Mesendoderm (in vitro differentiated cells): ENCODE measurements around the gene NRF1.
"Not testable (repeated sequence)": the region's sequence is repeated elsewhere in the genome, so short reads cannot be mapped to it uniquely, and the experiment has no call there.

Experiments used
- DNase-seq: peaks from one replicate; pipeline ENCODE4 v3.0.0; 2013
- H2AK5ac ChIP-seq: 2 replicates; pipeline ENCODE4 v1.6.1; 2013; ENCODE audit warnings: low read length, inconsistent platforms
- H2BK120ac ChIP-seq: 2 replicates; pipeline ENCODE4 v1.6.1; 2013; ENCODE audit warnings: low read depth, mild to moderate bottlenecking, low read length, moderate library complexity, mixed read lengths
- H2BK15ac ChIP-seq: replicated peaks from 2 replicates; pipeline ENCODE4 v1.6.1; 2013; ENCODE audit warnings: low read depth, mild to moderate bottlenecking, moderate library complexity
- H2BK5ac ChIP-seq: 2 replicates; pipeline ENCODE4 v1.6.1; 2013; ENCODE audit warnings: low read length, inconsistent platforms
- H3K18ac ChIP-seq: 2 replicates; pipeline ENCODE4 v1.6.1; 2013; ENCODE audit warnings: mild to moderate bottlenecking, low read length, mixed read lengths
- H3K23ac ChIP-seq: one replicate; pipeline ENCODE4 v1.6.1; 2013; ENCODE audit warnings: low read length
- H3K27ac ChIP-seq: 2 replicates; pipeline ENCODE4 v1.5.1; 2013; ENCODE audit warnings: low read depth, mild to moderate bottlenecking, inconsistent platforms, low read length, moderate library complexity
- H3K27me3 ChIP-seq: 2 replicates; pipeline ENCODE4 v1.6.1; 2013; ENCODE audit warnings: low read length, control low read depth, mild to moderate bottlenecking, inconsistent platforms; ENCODE audit not compliant: insufficient read depth, poor library complexity
- H3K36me3 ChIP-seq: 2 replicates; pipeline ENCODE4 v1.6.1; 2013; ENCODE audit warnings: low read length, inconsistent platforms; ENCODE audit not compliant: control insufficient read depth, insufficient read depth
- H3K4ac ChIP-seq: one replicate; pipeline ENCODE4 v1.6.1; 2013; ENCODE audit warnings: low read depth, mild to moderate bottlenecking, low read length, moderate library complexity
- H3K4me1 ChIP-seq: 2 replicates; pipeline ENCODE4 v1.6.1; 2013; ENCODE audit warnings: low read depth, low read length, inconsistent platforms; ENCODE audit not compliant: control insufficient read depth
- H3K4me2 ChIP-seq: 2 replicates; pipeline ENCODE4 v1.6.1; 2013; ENCODE audit warnings: low read length
- H3K4me3 ChIP-seq: 2 replicates; pipeline ENCODE4 v1.5.1; 2013; ENCODE audit warnings: mild to moderate bottlenecking, low read length
- H3K56ac ChIP-seq: one replicate; pipeline ENCODE4 v1.6.1; 2013; ENCODE audit warnings: low read length
- H3K79me1 ChIP-seq: 2 replicates; pipeline ENCODE4 v1.6.1; 2013; ENCODE audit warnings: low read length, inconsistent platforms
- H3K79me2 ChIP-seq: 2 replicates; pipeline ENCODE4 v1.6.1; 2013; ENCODE audit warnings: mild to moderate bottlenecking, low read length; ENCODE audit not compliant: control insufficient read depth, insufficient read depth
- H3K9ac ChIP-seq: 2 replicates; pipeline ENCODE4 v1.6.1; 2013; ENCODE audit warnings: low read length, inconsistent platforms
- H4K5ac ChIP-seq: one replicate; pipeline ENCODE4 v1.6.1; 2013; ENCODE audit warnings: low read length
- H4K8ac ChIP-seq: one replicate; pipeline ENCODE4 v1.6.1; 2013; ENCODE audit warnings: low read depth, mild to moderate bottlenecking, control low read depth, low read length, moderate library complexity
- WGBS: extraction: QIAGEN DNeasy Blood & Tissue Kit; methylation state at CpG from one replicate; pipeline ENCODE4 v1.1.7; 2013; ENCODE audit warnings: low lambda C conversion rate, missing lambda C conversion rate; ENCODE audit not compliant: insufficient coverage; ENCODE audit errors: extremely low coverage; 5-methylcytosine and 5-hydroxymethylcytosine counted together

NRF1 gene

GRCh38 chr7:129630341-129630740 lies 18.8 kb downstream of the NRF1 start:
- no peak overlapping the region for H3K18ac ChIP-seq
- H2BK5ac ChIP-seq, result no peak overlapping the region
- H2BK120ac ChIP-seq, result no peak overlapping the region
- no peak overlapping the region for H3K4me2 ChIP-seq
- H3K79me2 ChIP-seq, result peaks cover 16% of the 10 kb centered on the region
- no peak overlapping the region for H3K4me3 ChIP-seq
- no peak overlapping the region for H3K9ac ChIP-seq
- no peaks in the 10 kb centered on the region for H3K4me1 ChIP-seq
- no peaks in the 10 kb centered on the region for H3K36me3 ChIP-seq
- H3K4ac ChIP-seq, result no peak overlapping the region
- no peak overlapping the region for H3K23ac ChIP-seq
- WGBS, result no CpG with 5 or more reads among the region's 2 CpGs
- no peak overlapping the region for H3K56ac ChIP-seq
- DNase-seq, result no peak
- no peak overlapping the region for H2BK15ac ChIP-seq
- H4K8ac ChIP-seq, result no peak overlapping the region
- no peak overlapping the region for H2AK5ac ChIP-seq
- no peak overlapping the region for H4K5ac ChIP-seq
- no peaks in the 10 kb centered on the region for H3K27me3 ChIP-seq
- no peak overlapping the region for H3K27ac ChIP-seq
- H3K79me1 ChIP-seq, result peaks cover 6% of the 10 kb centered on the region

- Histone ChIP-seq H3K27me3 (no peaks in the 10 kb centered on the region), H3K18ac (no peak overlapping the region), H3K79me2 (peaks cover 22% of the 10 kb centered on the region), H3K4me3 (no peak overlapping the region), H2BK5ac (no peak overlapping the region), H3K23ac (no peak overlapping the region), H2BK15ac (no peak overlapping the region), H4K8ac (no peak overlapping the region), H3K9ac (no peak overlapping the region), H2AK5ac (no peak overlapping the region), H3K56ac (no peak overlapping the region), H3K4ac (no peak overlapping the region), H3K36me3 (no peaks in the 10 kb centered on the region), H2BK120ac (no peak overlapping the region), H3K4me2 (no peak overlapping the region), H3K27ac (no peak overlapping the region), H3K79me1 (peaks cover 11% of the 10 kb centered on the region), H3K4me1 (no peaks in the 10 kb centered on the region), H4K5ac (no peak overlapping the region)
- DNase-seq, result no peak
- no CpG with 5 or more reads among the region's 2 CpGs for WGBS
Measured at GRCh38 chr7:129634361-129635034, 23.0 kb downstream of the NRF1 start.

- Histone ChIP-seq H3K18ac (no peak overlapping the region), H3K79me1 (peaks cover 15% of the 10 kb centered on the region), H2BK5ac (no peak overlapping the region), H4K5ac (no peak overlapping the region), H3K4ac (no peak overlapping the region), H3K36me3 (no peaks in the 10 kb centered on the region), H2AK5ac (no peak overlapping the region), H3K27me3 (no peaks in the 10 kb centered on the region), H3K56ac (no peak overlapping the region), H4K8ac (no peak overlapping the region), H2BK15ac (no peak overlapping the region), H2BK120ac (no peak overlapping the region), H3K4me3 (no peak overlapping the region), H3K23ac (no peak overlapping the region), H3K27ac (no peak overlapping the region), H3K79me2 (peaks cover 25% of the 10 kb centered on the region), H3K4me2 (no peak overlapping the region), H3K4me1 (no peaks in the 10 kb centered on the region), H3K9ac (peak overlapping the region; percentile 16)
- DNase-seq, result peak; percentile 89
- no CpG with 5 or more reads among the region's 6 CpGs for WGBS
Measured at GRCh38 chr7:129635300-129636029, 23.9 kb downstream of the NRF1 start.

- no CpG with 5 or more reads among the region's 5 CpGs for WGBS
- not testable (repeated sequence) for H3K4ac ChIP-seq, H3K4me3 ChIP-seq, DNase-seq, H2AK5ac ChIP-seq, H2BK5ac ChIP-seq, H2BK15ac ChIP-seq, H3K36me3 ChIP-seq, H3K18ac ChIP-seq, H3K56ac ChIP-seq, H3K27me3 ChIP-seq, H3K4me1 ChIP-seq, H3K9ac ChIP-seq, H3K27ac ChIP-seq, H3K4me2 ChIP-seq, H4K8ac ChIP-seq, H3K23ac ChIP-seq, H4K5ac ChIP-seq, H2BK120ac ChIP-seq
- peaks cover 17% of the 10 kb centered on the region for H3K79me1 ChIP-seq
- H3K79me2 ChIP-seq, result peaks cover 27% of the 10 kb centered on the region
Measured at GRCh38 chr7:129636030-129636550, 24.6 kb downstream of the NRF1 start.

GRCh38 chr7:129636641-129637040 lies 25.1 kb downstream of the NRF1 start:
- Histone ChIP-seq H3K18ac (no peak overlapping the region), H3K4me3 (no peak overlapping the region), H2BK15ac (no peak overlapping the region), H2BK120ac (no peak overlapping the region), H3K36me3 (no peaks in the 10 kb centered on the region), H3K9ac (no peak overlapping the region), H3K79me2 (peaks cover 24% of the 10 kb centered on the region), H3K4ac (no peak overlapping the region), H3K27me3 (no peaks in the 10 kb centered on the region), H3K27ac (no peak overlapping the region), H3K4me2 (no peak overlapping the region), H3K79me1 (peaks cover 17% of the 10 kb centered on the region), H3K23ac (no peak overlapping the region), H3K4me1 (no peaks in the 10 kb centered on the region), H2BK5ac (no peak overlapping the region), H4K5ac (no peak overlapping the region), H3K56ac (no peak overlapping the region), H2AK5ac (no peak overlapping the region), H4K8ac (no peak overlapping the region)
- WGBS, result no CpG with 5 or more reads among the region's 4 CpGs
- DNase-seq, result no peak
